ENCODE measurements around the gene CLDN20.
A peak's percentile ranks its signal among the peaks of the same experiment; 100 is the strongest.

Gene CLDN20

GRCh38 chr6:155313602-155314091 is 49.8 kb downstream of the CLDN20 start:
- Histone ChIP-seq H3K9me3 (no peaks in the 10 kb centered on the region), H3K27ac (peak overlapping the region; percentile 79 to 85), H3K36me3 (peaks cover 0 to 5% (median 0%) of the 10 kb centered on the region in 3 donors), H3K4me3 (peak overlapping the region; percentile 86 to 90), H3K4me1 (peaks cover 0 to 12% (median 0%) of the 10 kb centered on the region in 4 donors), H3K27me3 (no peaks in the 10 kb centered on the region)
- intact Hi-C loops (cut with DNase I; ENCODE audit: low total_unique reads): no loop called here
- TF ChIP-seq, protein P1, sequence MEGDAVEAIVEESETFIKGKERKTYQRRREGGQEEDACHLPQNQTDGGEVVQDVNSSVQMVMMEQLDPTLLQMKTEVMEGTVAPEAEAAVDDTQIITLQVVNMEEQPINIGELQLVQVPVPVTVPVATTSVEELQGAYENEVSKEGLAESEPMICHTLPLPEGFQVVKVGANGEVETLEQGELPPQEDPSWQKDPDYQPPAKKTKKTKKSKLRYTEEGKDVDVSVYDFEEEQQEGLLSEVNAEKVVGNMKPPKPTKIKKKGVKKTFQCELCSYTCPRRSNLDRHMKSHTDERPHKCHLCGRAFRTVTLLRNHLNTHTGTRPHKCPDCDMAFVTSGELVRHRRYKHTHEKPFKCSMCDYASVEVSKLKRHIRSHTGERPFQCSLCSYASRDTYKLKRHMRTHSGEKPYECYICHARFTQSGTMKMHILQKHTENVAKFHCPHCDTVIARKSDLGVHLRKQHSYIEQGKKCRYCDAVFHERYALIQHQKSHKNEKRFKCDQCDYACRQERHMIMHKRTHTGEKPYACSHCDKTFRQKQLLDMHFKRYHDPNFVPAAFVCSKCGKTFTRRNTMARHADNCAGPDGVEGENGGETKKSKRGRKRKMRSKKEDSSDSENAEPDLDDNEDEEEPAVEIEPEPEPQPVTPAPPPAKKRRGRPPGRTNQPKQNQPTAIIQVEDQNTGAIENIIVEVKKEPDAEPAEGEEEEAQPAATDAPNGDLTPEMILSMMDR (IDR thresholded peaks at IDR 0.05): no peak
- no peak for DNase-seq

DNA sequence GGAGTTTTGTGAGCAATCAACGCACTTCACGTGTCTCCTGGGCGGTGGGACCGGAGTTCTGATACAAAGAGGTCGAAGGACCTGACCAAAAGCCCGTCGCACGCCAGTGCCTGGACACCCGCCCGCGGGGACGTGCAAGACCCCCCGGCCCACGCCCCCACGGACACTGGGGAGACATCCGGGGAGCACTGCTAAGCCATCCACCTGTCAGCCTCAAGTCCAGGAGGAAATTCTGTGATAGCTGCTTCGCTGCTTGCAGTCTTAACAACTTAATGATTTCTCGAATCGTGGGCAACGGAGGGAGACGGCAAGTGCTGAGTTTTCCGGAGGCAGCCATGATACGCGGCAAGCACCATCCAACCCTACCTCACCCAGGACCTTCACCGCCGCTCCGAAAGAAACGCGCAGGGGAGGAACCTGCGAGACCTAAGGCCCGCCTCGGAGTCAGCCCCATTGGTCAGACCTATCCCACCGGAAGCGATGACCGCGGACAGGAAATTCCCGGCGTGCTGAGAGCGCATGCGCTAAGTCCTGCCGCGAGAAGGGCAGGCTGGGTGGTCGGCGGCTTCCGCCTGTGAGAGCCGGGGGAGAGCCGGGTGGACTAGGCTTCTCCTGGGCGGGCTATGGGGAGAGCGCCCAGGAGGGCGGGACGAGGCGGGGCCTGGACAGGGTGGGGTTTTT is 50.4 kb downstream of the CLDN20 start, which contains the start of gene TFB1M:
Gene TFB1M (minus strand): TSS at position 393 of the 681 bp plus-strand sequence. CDS start 56 bp downstream, at position 337.
- peak; percentile 97 to 99 for DNase-seq
- TF ChIP-seq, protein P1 (IDR thresholded peaks at IDR 0.05): no peak
- H3K27ac ChIP-seq: peak within 1 kb of the TSS; percentile 79 to 85
- peak within 1 kb of the TSS; percentile 86 to 90 for H3K4me3 ChIP-seq
- intact Hi-C loops (cut with DNase I; ENCODE audit: low total_unique reads): no loop called here
- no peaks in the 10 kb centered on the region for H3K27me3 ChIP-seq
- H3K4me1 ChIP-seq: peaks cover 0 to 12% (median 0%) of the 10 kb centered on the region in 4 donors
- H3K36me3 ChIP-seq: peaks cover 0 to 3% (median 0%) of the 10 kb centered on the region in 3 donors
- H3K9me3 ChIP-seq: no peaks in the 10 kb centered on the region

- no peaks in the 10 kb centered on the region for H3K27me3 ChIP-seq
- intact Hi-C loops (cut with DNase I; ENCODE audit: low total_unique reads): no loop called here
- no peaks in the 10 kb centered on the region for H3K9me3 ChIP-seq
- no peaks in the 10 kb centered on the region for H3K36me3 ChIP-seq
- peak; percentile 67 to 78 for DNase-seq
- TF ChIP-seq, protein P1 (IDR thresholded peaks at IDR 0.05): no peak
- H3K4me3 ChIP-seq: peak overlapping the region; percentile 86 to 90
- peak overlapping the region; percentile 79 to 85 for H3K27ac ChIP-seq
- H3K4me1 ChIP-seq: peaks cover 0 to 12% (median 0%) of the 10 kb centered on the region in 4 donors
Observed at GRCh38 chr6:155314773-155315515, 51.1 kb downstream of the CLDN20 start.

DNA sequence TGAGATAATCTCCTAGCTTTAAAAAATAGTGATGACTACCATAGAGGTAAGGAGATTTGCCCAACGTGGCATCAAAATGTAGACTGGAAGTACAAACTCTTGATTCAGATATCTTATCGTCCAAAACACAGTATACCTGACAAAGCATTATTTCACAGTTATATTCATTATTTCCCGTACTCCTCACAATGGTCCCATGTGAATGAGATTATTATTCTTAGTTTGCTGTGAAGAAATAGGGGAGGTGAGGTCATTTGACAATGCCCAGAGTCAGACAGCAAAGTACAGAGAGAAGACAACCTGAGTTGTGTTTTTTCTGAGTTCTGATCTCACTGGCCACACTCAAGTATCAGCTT is 51.7 kb downstream of the CLDN20 start:
- intact Hi-C loops (cut with DNase I; ENCODE audit: low total_unique reads): no loop called here

GRCh38 chr6:155316419-155316818 is 52.6 kb downstream of the CLDN20 start:
- TF ChIP-seq, protein P1 (IDR thresholded peaks at IDR 0.05): no peak
- intact Hi-C loops (cut with DNase I; ENCODE audit: low total_unique reads): no loop called here
- no peak for DNase-seq
- H3K9me3 ChIP-seq: no peaks in the 10 kb centered on the region
- no peak overlapping the region for H3K4me3 ChIP-seq
- H3K27ac ChIP-seq: no peak overlapping the region
- peaks cover 0 to 12% (median 0%) of the 10 kb centered on the region in 4 donors for H3K4me1 ChIP-seq
- H3K27me3 ChIP-seq: no peaks in the 10 kb centered on the region
- H3K36me3 ChIP-seq: no peaks in the 10 kb centered on the region

More for the DNA sequence above, 51.7 kb downstream of the CLDN20 start:
- Histone ChIP-seq H3K27me3 (no peaks in the 10 kb centered on the region), H3K4me1 (peaks cover 0 to 12% (median 0%) of the 10 kb centered on the region in 4 donors), H3K4me3 (peak overlapping the region; percentile 86 to 90), H3K36me3 (no peaks in the 10 kb centered on the region), H3K27ac (peak overlapping the region in 1 of 2 donors; percentile 85), H3K9me3 (no peaks in the 10 kb centered on the region)
- no peak for DNase-seq
- TF ChIP-seq, protein P1 (IDR thresholded peaks at IDR 0.05): no peak

All from tibial artery (tissue), 4 donors.